GM12872 (cell line): ENCODE measurements around the gene COL18A1.

Experiments used
- CTCF ChIP-seq: IDR thresholded peaks from 3 replicates; pipeline ENCODE4 v1.5.1; 2011; ENCODE audit warnings: low read depth, mild to moderate bottlenecking, low read length, moderate library complexity; ENCODE audit not compliant: insufficient read depth

COL18A1 gene

GRCh38 chr21:45492765-45493164, 87.8 kb downstream of the COL18A1 start:
- TF ChIP-seq CTCF = no peak

GRCh38 chr21:45493401-45494001, 88.5 kb downstream of the COL18A1 start:
- TF ChIP-seq CTCF = no peak

GRCh38 chr21:45494135-45494850, 89.3 kb downstream of the COL18A1 start:
- no peak for TF ChIP-seq CTCF

GRCh38 chr21:45494851-45495680, 90.1 kb downstream of the COL18A1 start:
- TF ChIP-seq CTCF = no peak

GRCh38 chr21:45496151-45496967, 91.4 kb downstream of the COL18A1 start:
- TF ChIP-seq CTCF = no peak

- TF ChIP-seq CTCF = no peak
These were observed 92.2 kb downstream of the COL18A1 start for GRCh38 chr21:45496968-45497845.
